Colonic mucosa (tissue), 4 donors: ENCODE results near the gene SLC38A3. TPM values are rescaled to one million over a fixed set of nuclear protein-coding genes. Genes with fewer than 3 reads are reported as not detected.
A peak's percentile ranks its signal among the peaks of the same experiment; 100 is the strongest.

ENCODE experiments used
- DNase-seq: peaks from one replicate; pipeline ENCODE4 v3.0.0-alpha.2; 2020
- H3K27ac ChIP-seq: fragments of 200-600 bp; one replicate; pipeline ENCODE4 v1.8.0; 2021
- H3K27me3 ChIP-seq: fragments of 200-600 bp; one replicate; pipeline ENCODE4 v1.8.0; 2021
- H3K36me3 ChIP-seq: fragments of 200-600 bp; one replicate; pipeline ENCODE4 v1.8.0; 2021
- H3K4me1 ChIP-seq: fragments of 200-600 bp; one replicate; pipeline ENCODE4 v1.8.0; 2021; ENCODE audit warnings: mild to moderate bottlenecking
- H3K4me3 ChIP-seq: fragments of 200-600 bp; one replicate; pipeline ENCODE4 v1.8.0; 2021
- H3K9ac ChIP-seq, 2 donors: one replicate each; pipeline ENCODE4 v1.7.0; 2013; ENCODE audit warnings: control low read depth in 2 of 2, low read depth in 2 of 2, low read length in 2 of 2
- H3K9me3 ChIP-seq: fragments of 200-600 bp; one replicate; pipeline ENCODE4 v1.8.0; 2021
- CTCF ChIP-seq: fragments of 200-600 bp; IDR thresholded peaks from one replicate; pipeline ENCODE4 v1.8.0; 2022; ENCODE audit warnings: antibody characterized with exemption, mild to moderate bottlenecking
- intact Hi-C: fragments of 100-400 bp; cut with DNase I; formaldehyde crosslinking; loops from one replicate; pipeline ENCODE4 v1.14.1; 2022
- total RNA-seq, 2 donors: library from RNA; stranded (reverse); fragmentation: NEBNext Ultra II Directional in 1 of 2; extraction: Animal tissue kit (Norgen Biotek cat#: 25700) in 1 of 2; gene quantifications; one replicate each; pipeline ENCODE4 v1.2.1, GENCODE V29; 2021
- donor health status: healthy.
- donor health status: DM: no; HTN: no; CAD: no.
- donor health status: DM: no; HTN: no; CAD: no.

The SLC38A3 gene
- total RNA-seq: under 1 TPM; 0.24 to 0.40 TPM

DNA sequence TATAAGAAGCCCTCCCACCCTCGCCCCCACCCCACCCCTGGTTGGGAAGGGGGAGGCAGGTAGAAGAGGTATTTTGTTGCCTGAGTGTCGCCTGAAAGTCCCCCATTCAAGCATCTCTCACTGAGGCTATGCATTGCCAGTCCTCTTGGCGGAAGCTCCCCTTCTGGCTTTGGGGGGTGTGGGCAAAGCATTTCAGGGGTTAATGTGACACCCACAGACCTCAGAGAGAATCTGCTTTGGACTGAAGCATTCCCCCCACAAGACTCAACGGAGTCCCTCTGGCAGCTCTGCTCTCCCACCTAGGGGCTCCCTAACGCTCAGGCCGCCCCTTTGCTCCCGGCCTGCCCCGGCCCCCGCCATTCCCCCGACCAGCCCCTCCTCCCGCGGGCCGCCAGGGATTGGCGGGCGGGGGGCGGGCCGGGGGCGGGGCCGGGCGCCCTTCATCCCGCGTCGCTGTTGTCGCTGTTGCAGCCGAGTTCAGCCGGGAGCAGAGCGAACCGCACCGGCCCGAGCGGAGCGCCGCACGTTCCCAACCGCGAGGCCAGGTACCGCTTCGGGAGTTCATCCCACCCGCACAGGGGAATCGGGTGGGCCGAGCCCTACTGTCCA lies at the start of gene SLC38A3:
TSS of gene SLC38A3 (plus strand) at position 468 of the 609 bp plus-strand sequence. CDS start 8,929 bp downstream, outside the sequence.
- no peak for DNase-seq
- H3K27ac ChIP-seq: no peak within 1 kb of the TSS
- H3K36me3 ChIP-seq: no peaks in the 10 kb centered on the region
- TF ChIP-seq CTCF: no peak
- H3K9ac ChIP-seq: peak within 1 kb of the TSS in 1 of 2 donors; percentile 12
- no peaks in the 10 kb centered on the region for H3K4me1 ChIP-seq
- H3K27me3 ChIP-seq: peaks cover 40% of the 10 kb centered on the region
- intact Hi-C loops: no loop called here
- H3K9me3 ChIP-seq: no peaks in the 10 kb centered on the region
- H3K4me3 ChIP-seq: peak within 1 kb of the TSS; percentile 9

GRCh38 chr3:50155491-50155878 lies 49.6 kb upstream of the SLC38A3 start:
- no peak for TF ChIP-seq CTCF
- Histone ChIP-seq H3K27me3 (no peaks in the 10 kb centered on the region), H3K4me3 (peak overlapping the region; percentile 50), H3K9ac (peak overlapping the region; percentile 70 to 81), H3K27ac (peak overlapping the region; percentile 60), H3K4me1 (peaks cover 10% of the 10 kb centered on the region), H3K9me3 (no peaks in the 10 kb centered on the region), H3K36me3 (no peaks in the 10 kb centered on the region)
- intact Hi-C loops: no loop called here
- no peak for DNase-seq

- no peaks in the 10 kb centered on the region for H3K36me3 ChIP-seq
- H3K4me1 ChIP-seq: peaks cover 12% of the 10 kb centered on the region
- peak overlapping the region; percentile 50 for H3K4me3 ChIP-seq
- intact Hi-C loops: no loop called here
- no peaks in the 10 kb centered on the region for H3K9me3 ChIP-seq
- no peak for DNase-seq
- H3K27me3 ChIP-seq: no peaks in the 10 kb centered on the region
- peak overlapping the region; percentile 60 for H3K27ac ChIP-seq
- H3K9ac ChIP-seq: peak overlapping the region; percentile 70 to 81
- TF ChIP-seq CTCF: no peak
Measured at GRCh38 chr3:50155891-50156290, 49.2 kb upstream of the SLC38A3 start.

DNA sequence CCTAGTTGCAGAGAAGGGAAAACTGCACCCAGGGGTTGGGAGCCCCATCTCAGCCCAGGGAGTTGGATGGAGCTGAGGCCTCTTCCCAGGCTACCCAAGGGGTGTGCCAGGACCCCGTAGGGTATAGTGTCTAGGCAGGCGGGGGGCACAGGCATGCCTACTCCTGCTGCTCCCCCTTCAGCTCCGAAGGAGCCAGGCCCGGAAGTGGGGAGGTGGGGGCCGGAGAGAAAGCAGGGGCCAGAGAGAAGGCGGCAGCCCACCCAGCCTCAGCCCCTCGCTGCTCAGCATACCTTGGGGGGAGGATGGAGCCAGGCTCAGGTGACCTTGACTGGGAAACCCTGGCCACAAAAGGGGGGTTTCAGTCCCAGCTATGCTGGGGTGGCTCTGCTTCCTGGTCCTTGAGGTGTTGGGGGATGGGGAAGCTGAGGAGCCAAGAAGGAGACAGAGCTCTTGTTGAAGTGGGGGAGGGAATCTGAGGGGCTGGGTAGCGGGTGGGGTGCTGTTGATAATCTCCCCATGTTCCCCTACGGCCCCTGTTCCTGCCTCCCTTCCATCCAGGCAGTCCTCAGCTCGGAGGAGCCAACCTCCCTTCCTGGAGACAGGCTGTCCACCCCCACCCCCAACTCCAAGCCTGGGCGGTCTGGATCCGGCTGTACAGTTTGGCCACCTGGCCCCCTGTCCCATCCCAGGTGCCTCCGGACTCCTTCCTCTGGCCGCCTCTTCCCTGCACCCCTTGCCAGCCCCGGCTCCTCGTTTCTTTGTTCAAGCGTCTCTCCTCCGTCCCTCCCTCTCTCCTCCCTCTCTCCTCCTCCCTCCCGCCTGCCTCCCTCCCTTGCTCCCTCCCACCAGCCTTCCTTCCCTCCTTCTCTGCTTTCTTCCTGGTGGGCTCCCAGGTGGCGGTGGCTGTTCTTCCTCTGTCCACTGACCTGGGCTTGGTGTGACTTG lies 48.2 kb upstream of the SLC38A3 start:
- Histone ChIP-seq H3K27ac (peak overlapping the region; percentile 60), H3K9ac (peak overlapping the region; percentile 70 to 81), H3K4me3 (peak overlapping the region; percentile 50)

More for the DNA sequence above, 48.2 kb upstream of the SLC38A3 start:
- intact Hi-C loops: no loop called here
- peaks cover 16% of the 10 kb centered on the region for H3K4me1 ChIP-seq
- no peaks in the 10 kb centered on the region for H3K9me3 ChIP-seq
- no peaks in the 10 kb centered on the region for H3K27me3 ChIP-seq
- TF ChIP-seq CTCF: no peak
- DNase-seq: peak; percentile 85
- H3K36me3 ChIP-seq: no peaks in the 10 kb centered on the region
